Naive thymus-derived CD4-positive, alpha-beta T cell (primary cell): ENCODE data around the gene IER3IP1. TPM values are rescaled to one million over a fixed set of nuclear protein-coding genes. Genes with fewer than 3 reads are reported as not detected.
A peak's percentile ranks its signal among the peaks of the same experiment; 100 is the strongest.

Experiments used
- ATAC-seq: fragments of 150-1000 bp; cut with Tn5 transposase; 2 replicates; pipeline ENCODE4 v1.10.0; 2021; ENCODE audit warnings: mild to moderate bottlenecking, moderate library complexity
- CTCF ChIA-PET: fragments of 350-600 bp; sonication (Branson Sonifier 250); formaldehyde crosslinking; loops from one replicate; lab custom pipeline; 2021; ENCODE audit warnings: antibody characterized with exemption; lab: Charles Lee
- POLR2A ChIA-PET: fragments of 350-600 bp; sonication (Branson Sonifier 250); formaldehyde crosslinking; loops from one replicate; lab custom pipeline; 2021; ENCODE audit warnings: antibody characterized with exemption, inconsistent platforms; lab: Charles Lee
- DNase-seq, 9 donors: peaks; one replicate each; pipeline versions ENCODE4 v3.0.0 to v3.0.0-alpha.2; 2020 to 2022; ENCODE audit warnings: mixed read lengths in 1 of 9
- H3K27ac ChIP-seq: one replicate; pipeline ENCODE4 v1.7.0; 2013; ENCODE audit warnings: mild to moderate bottlenecking, low read depth, low read length, moderate library complexity
- H3K27me3 ChIP-seq, 2 donors: one replicate each; pipeline ENCODE4 v1.7.0; 2013; ENCODE audit warnings: low read length in 2 of 2, mild to moderate bottlenecking in 2 of 2, moderate library complexity in 2 of 2; ENCODE audit not compliant: control insufficient read depth in 2 of 2, insufficient read depth in 2 of 2
- H3K36me3 ChIP-seq, 3 experiments: 1 replicate in 2 of 3; 2 replicates in 1 of 3; pipeline ENCODE4 v1.7.0; 2013; ENCODE audit warnings: low read length in 3 of 3, mild to moderate bottlenecking in 3 of 3, moderate library complexity in 1 of 3; ENCODE audit not compliant: insufficient read depth in 3 of 3, control insufficient read depth in 2 of 3
- H3K4me1 ChIP-seq, 2 donors: one replicate each; pipeline ENCODE4 v1.7.0; 2013; ENCODE audit warnings: low read length in 2 of 2, mild to moderate bottlenecking in 2 of 2, moderate library complexity in 1 of 2; ENCODE audit not compliant: control insufficient read depth in 2 of 2, insufficient read depth in 2 of 2
- H3K4me3 ChIP-seq: 2 replicates; pipeline ENCODE4 v1.7.0; 2013; ENCODE audit warnings: mild to moderate bottlenecking, low read length
- H3K9me3 ChIP-seq, 3 experiments: 1 replicate in 2 of 3; 2 replicates in 1 of 3; pipeline ENCODE4 v1.7.0; 2013; ENCODE audit warnings: low read length in 3 of 3; ENCODE audit not compliant: control insufficient read depth in 2 of 3
- H3K27ac Mint-ChIP-seq, 9 donors: one replicate each; pipeline ENCODE4 v1.8.0; 2020 to 2022; ENCODE audit warnings: mixed read lengths in 9 of 9, mild to moderate bottlenecking in 8 of 9, moderate library complexity in 5 of 9, inconsistent platforms in 2 of 9
- H3K27me3 Mint-ChIP-seq, 5 donors: one replicate each; pipeline ENCODE4 v1.8.0; 2021 to 2022; ENCODE audit warnings: mixed read lengths in 5 of 5, mild to moderate bottlenecking in 1 of 5
- H3K36me3 Mint-ChIP-seq, 5 donors: one replicate each; pipeline ENCODE4 v1.8.0; 2020 to 2022; ENCODE audit warnings: mixed read lengths in 5 of 5, mild to moderate bottlenecking in 3 of 5, inconsistent platforms in 1 of 5
- H3K4me1 Mint-ChIP-seq, 7 donors: one replicate each; pipeline ENCODE4 v1.8.0; 2020 to 2022; ENCODE audit warnings: mixed read lengths in 7 of 7, mild to moderate bottlenecking in 3 of 7, inconsistent platforms in 1 of 7
- H3K4me3 Mint-ChIP-seq, 10 donors: one replicate each; pipeline ENCODE4 v1.8.0; 2020 to 2022; ENCODE audit warnings: mild to moderate bottlenecking in 10 of 10, mixed read lengths in 10 of 10, moderate library complexity in 6 of 10, inconsistent platforms in 2 of 10
- H3K9me3 Mint-ChIP-seq, 11 donors: one replicate each; pipeline ENCODE4 v1.8.0; 2020 to 2022; ENCODE audit warnings: mixed read lengths in 11 of 11, mild to moderate bottlenecking in 4 of 11, inconsistent platforms in 1 of 11, moderate library complexity in 1 of 11
- intact Hi-C, 2 donors: fragments of 100-400 bp; cut with micrococcal nuclease; formaldehyde crosslinking; loops; one replicate each; pipeline ENCODE4 v1.15.1; 2023
- polyA plus RNA-seq, 2 donors: library from polyadenylated mRNA; unstranded; fragments of 300-500 nt; fragmentation: Illumina TruSeq; gene quantifications; one replicate each; pipeline ENCODE4 v1.2.3, GENCODE V29; 2021
- total RNA-seq, 6 experiments: library from RNA in 5 of 6; stranded (reverse) in 5 of 6; gene quantifications; 1 replicate in 5 of 6; 2 replicates in 1 of 6; pipeline ENCODE4 v1.2.3 and lab custom pipeline; 2021 to 2026

The IER3IP1 gene
- total and polyA plus RNA-seq, 7 experiments from 2014 or later: 3.5 to 20.7 (median 9.2) TPM

DNA sequence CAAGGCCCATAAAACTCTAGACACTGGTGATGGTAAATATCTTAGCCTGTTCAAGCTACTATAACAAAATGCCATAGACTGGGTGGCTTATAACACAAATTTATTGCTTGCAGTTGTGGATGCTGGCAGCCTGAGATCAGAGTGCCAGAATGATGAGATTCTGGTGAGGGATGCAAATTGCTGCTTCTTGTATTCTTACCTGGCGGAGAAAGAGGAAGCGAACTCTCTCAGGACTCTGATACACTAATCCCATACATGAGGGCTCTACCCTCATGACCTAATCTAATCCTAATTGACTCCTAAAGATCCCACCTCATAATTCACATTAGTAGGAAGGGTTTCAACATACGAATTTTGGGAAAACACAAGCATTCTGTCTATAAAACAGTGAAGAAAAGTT lies 4.6 kb upstream of the IER3IP1 start:
- Mint-ChIP-seq H3K4me1 (peaks cover 0 to 4% (median 0%) of the 10 kb centered on the region in 7 donors), H3K4me3 (no peak overlapping the region), H3K9me3 (peaks cover 0 to 32% (median 16%) of the 10 kb centered on the region in 11 donors), H3K27ac (no peak overlapping the region), H3K27me3 (peaks cover 0 to 17% (median 1%) of the 10 kb centered on the region in 5 donors), H3K36me3 (peaks cover 0 to 12% (median 4%) of the 10 kb centered on the region in 5 donors)
- H3K9me3 ChIP-seq: peaks cover 0 to 12% (median 0%) of the 10 kb centered on the region in 3 experiments
- ChIA-PET CTCF (no interaction called here), POLR2A (no interaction called here)
- peaks cover 0 to 5% (median 0%) of the 10 kb centered on the region in 3 experiments for H3K36me3 ChIP-seq
- no peak for DNase-seq
- no peaks in the 10 kb centered on the region for H3K4me1 ChIP-seq
- H3K4me3 ChIP-seq: no peak overlapping the region
- intact Hi-C loops: no loop called here
- H3K27ac ChIP-seq: no peak overlapping the region
- ATAC-seq: no peak
- no peaks in the 10 kb centered on the region for H3K27me3 ChIP-seq

DNA sequence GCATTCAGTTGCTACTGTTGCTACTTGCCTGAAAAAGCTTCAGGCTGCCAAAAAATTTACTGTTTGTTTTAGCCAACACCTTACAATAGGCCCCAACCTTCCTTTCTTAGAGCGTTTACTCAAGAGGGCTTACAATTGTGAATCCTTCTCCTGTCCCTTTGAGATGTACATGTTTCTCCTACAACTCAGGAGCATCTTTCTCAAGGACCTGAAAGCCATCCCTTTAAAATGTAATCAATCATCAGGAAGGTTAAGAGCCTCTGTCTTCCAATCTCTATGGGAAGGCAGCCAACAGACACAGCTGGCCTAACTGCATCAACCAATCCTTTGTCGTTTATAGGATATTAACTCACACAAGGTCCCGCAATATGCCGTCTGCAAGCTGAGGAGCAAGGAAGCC lies 3.4 kb upstream of the IER3IP1 start:
- H3K27ac ChIP-seq: no peak overlapping the region
- peaks cover 0 to 4% (median 0%) of the 10 kb centered on the region in 7 donors for H3K4me1 Mint-ChIP-seq
- no peak overlapping the region for H3K4me3 ChIP-seq
- peaks cover 0 to 16% (median 0%) of the 10 kb centered on the region in 5 donors for H3K27me3 Mint-ChIP-seq
- H3K9me3 Mint-ChIP-seq: peaks cover 0 to 20% (median 9%) of the 10 kb centered on the region in 11 donors
- ChIA-PET POLR2A (interaction anchor here (1.3 kb wide), 1 partner anchor 29 kb away, joined by 4 read pairs; the partner anchor contains the start of gene HDHD2), CTCF (no interaction called here)
- peaks cover 0 to 7% (median 0%) of the 10 kb centered on the region in 3 experiments for H3K36me3 ChIP-seq
- peaks cover 4 to 9% of the 10 kb centered on the region in 2 donors for H3K4me1 ChIP-seq
- no peaks in the 10 kb centered on the region for H3K27me3 ChIP-seq
- ATAC-seq (no peak), DNase-seq (no peak)
- H3K36me3 Mint-ChIP-seq: peaks cover 0 to 6% (median 2%) of the 10 kb centered on the region in 5 donors
- intact Hi-C loops: loop anchor here (5.0 to 10.0 kb wide), 3 partner anchors 265 to 1495 kb away; partner anchors contain the start of genes KATNAL2 (in 1 of the 2), PIAS2 (in 1 of the 2) and SMAD2 (in 1 of the 2)
- no peak overlapping the region for H3K4me3 Mint-ChIP-seq
- H3K9me3 ChIP-seq: peaks cover 0 to 6% (median 0%) of the 10 kb centered on the region in 3 experiments
- no peak overlapping the region for H3K27ac Mint-ChIP-seq

DNA sequence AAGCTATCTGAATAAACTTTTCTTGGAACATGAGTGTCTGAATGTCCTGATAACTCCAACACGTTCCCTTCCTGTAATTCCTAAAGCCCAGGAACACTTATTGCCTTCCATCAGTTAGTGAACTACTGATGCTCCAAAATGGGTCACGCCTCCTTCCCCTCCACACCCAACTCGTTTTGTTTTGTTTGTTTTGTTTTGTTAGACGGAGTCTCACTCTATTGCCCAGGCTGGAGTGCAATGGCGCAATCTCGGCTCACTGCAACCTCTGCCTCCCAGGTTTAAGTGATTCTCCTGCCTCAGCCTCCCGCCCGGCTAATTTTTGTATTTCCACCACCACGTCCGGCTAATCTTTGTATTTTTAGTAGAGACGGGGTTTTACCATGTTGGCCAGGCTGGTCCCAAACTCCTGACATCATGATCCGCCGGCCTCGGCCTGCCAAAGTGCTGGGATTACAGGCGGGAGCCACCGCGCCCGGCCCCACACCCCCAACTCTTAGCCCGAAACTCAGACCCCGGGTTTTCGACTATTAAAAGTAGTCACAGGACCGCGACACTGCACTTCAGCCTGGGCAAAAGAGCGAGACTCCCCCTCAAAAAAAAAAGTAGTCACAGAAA lies 774 bp downstream of the IER3IP1 start:
- Histone ChIP-seq H3K4me3 (peak overlapping the region; percentile 94), H3K4me1 (peaks cover 10 to 17% of the 10 kb centered on the region in 2 donors), H3K9me3 (no peaks in the 10 kb centered on the region), H3K27me3 (no peaks in the 10 kb centered on the region), H3K36me3 (peaks cover 0 to 7% (median 0%) of the 10 kb centered on the region in 3 experiments), H3K27ac (peak overlapping the region; percentile 72)
- Mint-ChIP-seq H3K4me1 (peaks cover 0 to 11% (median 0%) of the 10 kb centered on the region in 7 donors), H3K27me3 (peaks cover 0 to 6% (median 0%) of the 10 kb centered on the region in 5 donors), H3K9me3 (no peaks in the 10 kb centered on the region), H3K4me3 (no peak overlapping the region), H3K36me3 (peaks cover 0 to 2% (median 0%) of the 10 kb centered on the region in 5 donors), H3K27ac (peak overlapping the region in 5 of 9 donors; percentile 63 to 91 (median 77))
- intact Hi-C loops: loop anchor here (1.0 to 10.0 kb wide), 4 partner anchors 25 to 1491 kb away; partner anchors contain the start of genes HDHD2 (in 1 of the 2), KATNAL2 (in 1 of the 2), PIAS2 (in 1 of the 2) and SMAD2 (in 1 of the 2)
- ChIA-PET POLR2A (interaction anchor here (1.2 kb wide), 1 partner anchor 25 kb away, joined by 3 read pairs; the partner anchor contains the start of gene HDHD2), CTCF (no interaction called here)
- ATAC-seq (no peak), DNase-seq (no peak)

DNA sequence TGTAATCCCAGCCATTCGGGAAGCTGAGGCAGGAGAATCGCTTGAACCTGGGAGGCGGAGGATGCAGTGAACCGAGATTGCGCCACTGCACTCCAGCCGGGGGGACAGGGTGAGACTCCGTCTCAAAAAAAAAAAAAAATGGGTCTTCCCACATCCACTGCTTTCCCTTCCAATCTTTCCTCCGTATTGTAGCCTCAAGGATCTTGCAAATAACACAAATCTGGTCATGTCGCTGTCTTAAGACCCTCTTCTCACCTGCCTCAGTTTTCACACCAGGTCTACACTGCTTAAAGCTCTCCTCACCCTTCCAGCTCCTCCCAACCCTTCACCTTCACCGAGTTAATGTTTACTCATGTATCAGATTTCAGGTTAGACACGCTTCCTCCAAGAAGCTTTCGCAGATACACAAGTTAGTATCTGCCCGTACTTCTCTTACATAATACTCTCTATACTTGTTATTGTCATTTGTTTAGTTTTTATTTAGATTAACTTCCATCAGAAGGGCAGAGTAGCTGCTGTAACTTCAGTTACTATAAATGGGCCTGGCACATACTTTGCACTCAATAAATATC lies 1.5 kb downstream of the IER3IP1 start:
- ChIA-PET POLR2A (interaction anchor here (0.6 to 1.2 kb wide), 2 partner anchors 24 to 712 kb away, joined by 3 read pairs; partner anchors contain the start of gene HDHD2), CTCF (no interaction called here)
- intact Hi-C loops: loop anchor here (1.0 to 10.0 kb wide), 4 partner anchors 24 to 1490 kb away; partner anchors contain the start of genes HDHD2 (in 1 of the 2), KATNAL2 (in 1 of the 2), PIAS2 (in 1 of the 2) and SMAD2 (in 1 of the 2)
- DNase-seq (no peak), ATAC-seq (no peak)
- Histone ChIP-seq H3K4me1 (peaks cover 10 to 17% of the 10 kb centered on the region in 2 donors), H3K36me3 (peaks cover 0 to 7% (median 0%) of the 10 kb centered on the region in 3 experiments), H3K4me3 (peak overlapping the region; percentile 94), H3K27me3 (no peaks in the 10 kb centered on the region), H3K27ac (no peak overlapping the region), H3K9me3 (no peaks in the 10 kb centered on the region)
- no peaks in the 10 kb centered on the region for H3K9me3 Mint-ChIP-seq
- no peak overlapping the region for H3K4me3 Mint-ChIP-seq
- no peak overlapping the region for H3K27ac Mint-ChIP-seq
- H3K4me1 Mint-ChIP-seq: peaks cover 0 to 18% (median 6%) of the 10 kb centered on the region in 7 donors
- peaks cover 0 to 5% (median 0%) of the 10 kb centered on the region in 5 donors for H3K27me3 Mint-ChIP-seq
- H3K36me3 Mint-ChIP-seq: peaks cover 0 to 2% (median 0%) of the 10 kb centered on the region in 5 donors

DNA sequence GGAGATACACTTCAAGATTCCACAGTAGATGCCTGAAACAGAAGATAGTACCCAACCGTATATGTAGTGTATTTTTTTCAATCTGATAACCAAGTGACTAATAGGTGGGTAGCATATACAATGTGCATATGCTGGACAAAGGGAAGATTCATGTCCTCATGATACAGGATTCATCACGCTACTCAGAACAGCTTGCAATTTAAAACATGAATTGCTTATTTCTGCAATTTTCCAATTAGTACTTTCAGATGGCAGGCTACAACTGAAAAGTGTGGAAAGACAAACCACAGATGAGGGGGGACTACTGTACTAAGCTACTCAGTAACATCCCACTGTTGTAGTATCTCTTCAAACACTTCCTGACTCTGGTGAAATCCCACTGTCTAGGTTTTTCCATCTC lies 3.7 kb downstream of the IER3IP1 start:
- Mint-ChIP-seq H3K27me3 (peaks cover 0 to 4% (median 0%) of the 10 kb centered on the region in 5 donors), H3K4me1 (peaks cover 4 to 30% (median 16%) of the 10 kb centered on the region in 7 donors), H3K9me3 (no peaks in the 10 kb centered on the region), H3K27ac (no peak overlapping the region), H3K4me3 (no peak overlapping the region), H3K36me3 (peaks cover 0 to 2% (median 0%) of the 10 kb centered on the region in 5 donors)
- no peak for DNase-seq
- no peak overlapping the region for H3K27ac ChIP-seq
- ChIA-PET POLR2A (no interaction called here), CTCF (no interaction called here)
- no peaks in the 10 kb centered on the region for H3K9me3 ChIP-seq
- peaks cover 10 to 17% of the 10 kb centered on the region in 2 donors for H3K4me1 ChIP-seq
- intact Hi-C loops: loop anchor here (10.0 kb wide), 2 partner anchors 258 to 1488 kb away; partner anchors contain the start of genes KATNAL2 (in 1 of the 2) and PIAS2 (in 1 of the 2)
- H3K27me3 ChIP-seq: no peaks in the 10 kb centered on the region
- H3K36me3 ChIP-seq: peaks cover 0 to 7% (median 0%) of the 10 kb centered on the region in 3 experiments
- H3K4me3 ChIP-seq: no peak overlapping the region
- no peak for ATAC-seq

DNA sequence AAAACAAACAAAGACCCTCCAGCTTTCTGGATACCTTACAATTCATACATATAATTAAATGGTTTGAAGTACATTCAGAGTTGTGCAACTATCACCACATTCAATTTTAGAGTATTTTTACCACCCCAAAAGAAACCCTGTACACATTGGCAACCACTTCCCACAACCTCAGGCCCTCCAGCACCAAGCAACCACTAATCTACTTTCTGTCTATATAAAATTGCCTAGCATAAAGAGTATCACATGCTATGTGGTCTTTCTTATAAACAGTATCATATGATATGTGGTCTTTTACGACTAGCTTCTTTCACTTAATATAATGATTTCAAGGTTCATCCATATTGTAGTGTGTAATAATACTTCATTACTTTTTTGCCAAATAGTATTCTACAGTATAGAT lies 7.3 kb downstream of the IER3IP1 start:
- no peak for ATAC-seq
- DNase-seq: no peak
- H3K4me1 Mint-ChIP-seq: peaks cover 11 to 49% (median 38%) of the 10 kb centered on the region in 7 donors
- no peak overlapping the region for H3K4me3 Mint-ChIP-seq
- no peaks in the 10 kb centered on the region for H3K9me3 Mint-ChIP-seq
- intact Hi-C loops: no loop called here
- peaks cover 0 to 5% (median 0%) of the 10 kb centered on the region in 5 donors for H3K36me3 Mint-ChIP-seq
- peak overlapping the region in 1 of 9 donors; percentile 17 for H3K27ac Mint-ChIP-seq
- Histone ChIP-seq H3K4me1 (peaks cover under 1 to 7% of the 10 kb centered on the region in 2 donors), H3K27ac (no peak overlapping the region), H3K36me3 (no peaks in the 10 kb centered on the region), H3K27me3 (no peaks in the 10 kb centered on the region), H3K9me3 (no peaks in the 10 kb centered on the region), H3K4me3 (no peak overlapping the region)
- CTCF ChIA-PET: interaction anchor here (0.7 kb wide), 1 partner anchor 22 kb away, joined by 3 read pairs; no protein-coding TSS in a partner anchor
- H3K27me3 Mint-ChIP-seq: no peaks in the 10 kb centered on the region
- POLR2A ChIA-PET: interaction anchor here (0.9 kb wide), 1 partner anchor 18 kb away, joined by 3 read pairs; the partner anchor contains the start of gene HDHD2
